Measurements from ENCODE around the gene ANKFN1.

ANKFN1 gene

GRCh38 chr17:56480501-56480900 is 327.2 kb downstream of the ANKFN1 start:
- no peak for DNase-seq (ENCODE audit: low read depth)
- H3K4me3 ChIP-seq (ENCODE audit: low read depth, low read length) = no peak overlapping the region
- no peak for TF ChIP-seq CTCF (conservative IDR thresholded peaks at IDR 0.05; ENCODE audit: low read depth, low read length)

DNA sequence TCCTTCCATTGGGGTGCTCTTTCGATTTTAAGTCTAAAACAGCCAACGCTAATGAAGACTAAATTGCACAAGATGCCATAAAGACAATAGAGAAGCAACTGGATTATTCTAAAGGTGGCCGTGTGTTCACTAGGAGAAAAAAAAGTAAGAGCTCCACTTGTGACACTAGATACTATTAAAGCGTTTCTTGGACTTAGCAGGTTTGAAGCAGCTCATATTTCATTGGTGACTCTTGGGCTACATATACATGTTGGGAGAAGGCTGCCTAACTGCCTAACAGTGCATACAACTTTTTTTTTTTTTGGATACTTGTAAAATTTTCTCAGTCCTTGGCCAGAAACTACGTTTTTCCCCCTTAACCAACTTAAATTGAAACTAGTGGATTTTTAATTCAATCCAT is 328.4 kb downstream of the ANKFN1 start:
- DNase-seq (ENCODE audit: low read depth) = no peak
- H3K4me3 ChIP-seq (ENCODE audit: low read depth, low read length) = no peak overlapping the region
- no peak for TF ChIP-seq CTCF (conservative IDR thresholded peaks at IDR 0.05; ENCODE audit: low read depth, low read length)

DNA sequence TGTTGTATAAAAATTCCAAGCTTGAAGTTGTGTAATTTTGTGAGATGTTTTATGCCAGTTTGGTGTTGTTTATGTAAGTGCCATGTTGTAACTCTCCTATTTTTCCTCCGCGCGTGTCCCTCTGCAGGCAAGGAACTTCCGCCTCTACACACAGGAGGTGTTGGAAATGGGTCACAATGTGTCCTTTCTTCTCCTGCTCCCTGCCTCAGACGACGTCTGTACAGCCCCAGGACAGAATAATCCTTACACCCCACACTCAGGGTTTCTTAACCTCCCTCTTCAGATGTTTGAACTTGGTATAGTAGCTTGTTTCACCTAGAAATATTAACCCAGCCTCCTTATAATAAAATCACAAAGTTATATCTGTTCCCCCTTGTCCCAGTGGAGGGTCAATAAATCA is 329.0 kb downstream of the ANKFN1 start:
- TF ChIP-seq CTCF (conservative IDR thresholded peaks at IDR 0.05; ENCODE audit: low read depth, low read length) = no peak
- no peak for DNase-seq (ENCODE audit: low read depth)
- no peak overlapping the region for H3K4me3 ChIP-seq (ENCODE audit: low read depth, low read length)

- H3K4me3 ChIP-seq (ENCODE audit: low read depth, low read length) = no peak overlapping the region
- no peak for TF ChIP-seq CTCF (conservative IDR thresholded peaks at IDR 0.05; ENCODE audit: low read depth, low read length)
- DNase-seq (ENCODE audit: low read depth) = no peak
Observed at GRCh38 chr17:56486732-56487131, 333.5 kb downstream of the ANKFN1 start.

GRCh38 chr17:56488800-56489199 is 335.5 kb downstream of the ANKFN1 start:
- no peak overlapping the region for H3K4me3 ChIP-seq (ENCODE audit: low read depth, low read length)
- TF ChIP-seq CTCF (conservative IDR thresholded peaks at IDR 0.05; ENCODE audit: low read depth, low read length) = no peak
- no peak for DNase-seq (ENCODE audit: low read depth)

DNA sequence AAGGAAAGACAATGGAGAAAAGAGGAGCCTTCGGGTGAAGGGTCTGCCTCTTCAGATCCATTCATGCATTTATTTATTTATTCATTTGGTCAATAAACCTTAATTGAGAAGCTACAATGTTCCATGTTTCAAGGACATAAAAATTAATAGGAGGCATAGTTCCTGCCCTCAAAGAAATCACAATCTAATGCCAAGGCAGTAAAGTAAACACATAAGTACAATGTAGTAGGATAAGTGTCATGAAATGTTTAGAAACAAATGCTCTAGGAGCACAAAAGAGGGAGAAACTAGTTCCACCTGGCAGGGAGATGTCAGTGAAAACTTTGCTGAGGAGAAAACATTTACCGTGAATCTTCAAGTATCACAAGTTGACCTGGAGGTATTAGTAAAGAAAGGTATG is 336.7 kb downstream of the ANKFN1 start:
- TF ChIP-seq CTCF (conservative IDR thresholded peaks at IDR 0.05; ENCODE audit: low read depth, low read length) = no peak
- no peak for DNase-seq (ENCODE audit: low read depth)
- no peak overlapping the region for H3K4me3 ChIP-seq (ENCODE audit: low read depth, low read length)

DNA sequence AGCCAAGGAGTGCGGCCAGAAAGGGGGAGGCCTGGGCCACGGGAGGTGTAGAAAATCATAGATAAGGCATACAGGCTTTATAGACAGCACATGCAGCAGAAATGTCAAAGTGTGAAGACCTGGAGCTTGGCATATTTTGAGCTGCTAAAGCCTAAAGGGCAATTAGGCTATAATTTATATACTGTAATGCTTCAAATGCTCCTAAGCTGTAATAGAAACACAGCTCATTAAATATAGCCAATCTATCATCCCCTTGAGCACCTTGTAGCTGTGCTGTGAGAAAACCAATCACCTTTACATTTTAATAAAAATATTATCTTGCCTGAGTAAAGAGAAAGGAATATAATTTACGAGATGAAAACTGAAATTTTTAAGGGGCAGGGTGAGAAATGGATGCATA is 342.3 kb downstream of the ANKFN1 start:
- TF ChIP-seq CTCF (conservative IDR thresholded peaks at IDR 0.05; ENCODE audit: low read depth, low read length) = no peak
- DNase-seq (ENCODE audit: low read depth) = no peak
- no peak overlapping the region for H3K4me3 ChIP-seq (ENCODE audit: low read depth, low read length)
